K562 (cell line): ENCODE results near the gene C1orf74. TPM values are rescaled to one million over a fixed set of nuclear protein-coding genes. Genes with fewer than 3 reads are reported as not detected.
A peak's percentile ranks its signal among the peaks of the same experiment; 100 is the strongest.

Experiments used
- ATAC-seq: fragments of 200-7000 bp; cut with Tn5 transposase; 3 replicates; pipeline ENCODE4 v1.9.1; 2020; ENCODE audit warnings: moderate library complexity
- BruUV-seq: library from RNA; stranded (reverse); fragments of 400-500 nt; replicated peaks from 2 replicates; lab custom pipeline; 2021; lab: Mats Ljungman, UMichigan
- CTCF ChIA-PET: fragments of 300-600 bp; formaldehyde crosslinking; extraction: SDS; loops from one replicate; lab custom pipeline; 2021; ENCODE audit warnings: low intra/inter-chr PET ratio; lab: Yijun Ruan, JAX
- POLR2A ChIA-PET: fragments of 300-600, 350-650 bp; sonication (Branson Sonifier 250); formaldehyde crosslinking; extraction: SDS; loops from one replicate; lab custom pipeline; 2021; ENCODE audit warnings: antibody characterized with exemption, inconsistent platforms; lab: Yijun Ruan, JAX
- DNase-seq, 4 experiments: peaks; one replicate each; pipeline versions ENCODE4 v3.0.0 to v3.0.0-alpha.2; 2011 to 2018; ENCODE audit warnings: low spot score in 3 of 4, mixed read lengths in 3 of 4; ENCODE audit errors: extremely low read depth in 1 of 4
- FAIRE-seq: peaks from 2 replicates; lab custom pipeline; 2011; peaks lifted over from hg19 to GRCh38; lab: Jason Lieb, UNC
- H2AFZ ChIP-seq: 2 replicates; pipeline ENCODE4 v1.6.0; 2011; ENCODE audit warnings: low read depth, low read length, control low read depth, inconsistent platforms
- H3K27ac ChIP-seq: fragments of 200-600 bp; 3 replicates; pipeline ENCODE4 v1.8.0; 2011; ENCODE audit warnings: low read depth, mild to moderate bottlenecking, control low read depth, inconsistent platforms, low read length, moderate library complexity, mixed read lengths; ENCODE audit errors: extremely low read depth
- H3K27me3 ChIP-seq, 2 experiments: fragments of 300-600 bp in 1 of 2; 2 replicates in 1 of 2; 3 replicates in 1 of 2; pipeline versions ENCODE4 v1.6.0 to v1.8.0; 2011; ENCODE audit warnings: inconsistent platforms in 2 of 2, low read length in 2 of 2, mild to moderate bottlenecking in 1 of 2, mixed read lengths in 1 of 2, moderate library complexity in 1 of 2; ENCODE audit not compliant: control insufficient read depth in 2 of 2, insufficient read depth in 2 of 2
- H3K36me3 ChIP-seq: fragments of 300-600 bp; 3 replicates; pipeline ENCODE4 v1.8.0; 2011; ENCODE audit warnings: mild to moderate bottlenecking, low read length, inconsistent platforms; ENCODE audit not compliant: control insufficient read depth, insufficient read depth
- H3K4me1 ChIP-seq, 2 experiments: fragments of 200-600 bp in 1 of 2; replicated peaks in 1 of 2; 2 replicates in 1 of 2; 3 replicates in 1 of 2; pipeline versions ENCODE4 v1.5.1 to v1.8.0; 2011; ENCODE audit warnings: inconsistent platforms in 2 of 2, low read length in 2 of 2, mild to moderate bottlenecking in 1 of 2, mixed read lengths in 1 of 2, moderate library complexity in 1 of 2; ENCODE audit not compliant: control insufficient read depth in 2 of 2, insufficient read depth in 2 of 2
- H3K4me2 ChIP-seq: 2 replicates; pipeline ENCODE4 v1.6.1; 2011; ENCODE audit warnings: low read length, control low read depth, inconsistent platforms, mixed read lengths; ENCODE audit not compliant: insufficient read depth
- H3K4me3 ChIP-seq: fragments of 200-600 bp; sonication (generic), shearing (Covaris generic); 2 replicates; pipeline ENCODE4 v1.5.1; 2016; ENCODE audit warnings: control low read depth, inconsistent platforms
- H3K79me2 ChIP-seq: fragments of 200-600 bp; 3 replicates; pipeline ENCODE4 v1.8.0; 2011; ENCODE audit warnings: low read length, inconsistent platforms; ENCODE audit not compliant: control insufficient read depth, insufficient read depth
- H3K9ac ChIP-seq, 2 experiments: 2 replicates each; pipeline versions ENCODE4 v1.6.0 to v1.6.1; 2011; ENCODE audit warnings: low read depth in 2 of 2, low read length in 2 of 2, control low read depth in 1 of 2, inconsistent platforms in 1 of 2, mild to moderate bottlenecking in 1 of 2, mixed read lengths in 1 of 2; ENCODE audit not compliant: insufficient read depth in 1 of 2
- H3K9me1 ChIP-seq: one replicate; pipeline ENCODE4 v1.6.0; 2011; ENCODE audit warnings: inconsistent platforms, mild to moderate bottlenecking, low read length, moderate library complexity; ENCODE audit not compliant: control insufficient read depth, insufficient read depth
- H3K9me3 ChIP-seq: replicated peaks from 2 replicates; pipeline ENCODE4 v1.5.1; 2011; ENCODE audit warnings: low read depth, low read length, inconsistent platforms; ENCODE audit not compliant: control insufficient read depth, insufficient read depth
- H4K20me1 ChIP-seq: replicated peaks from 2 replicates; pipeline ENCODE4 v1.6.1; 2011; ENCODE audit warnings: low read length, inconsistent platforms, mixed read lengths; ENCODE audit not compliant: control insufficient read depth, insufficient read depth
- ATF1 ChIP-seq, 2 experiments: fragments of 450-650 bp in 1 of 2; IDR thresholded peaks; 2 replicates each; pipeline ENCODE4 v1.6.1; 2016; ENCODE audit warnings: missing compliant biosample characterization in 1 of 2, missing genetic modification characterization in 1 of 2
- FOXJ3 ChIP-seq: sonication (generic); formaldehyde crosslinking; IDR thresholded peaks from 2 replicates; pipeline ENCODE4 v1.4.0; 2020; ENCODE audit warnings: mild to moderate bottlenecking, missing genetic modification reagents
- HNRNPL ChIP-seq: fragments of 200-400 bp; formaldehyde crosslinking; IDR thresholded peaks from 2 replicates; pipeline ENCODE4 v1.6.1; 2017; ENCODE audit warnings: low read depth, mild to moderate bottlenecking, low read length
- KLF13 ChIP-seq: fragments of 450-650 bp; IDR thresholded peaks from 2 replicates; pipeline ENCODE4 v1.6.1; 2016; ENCODE audit warnings: missing genetic modification characterization, low read depth, mild to moderate bottlenecking, missing compliant biosample characterization, moderate library complexity, borderline replicate concordance
- MBD1 ChIP-seq: fragments of 250-450 bp; sonication (Bioruptor Pico); IDR thresholded peaks from 2 replicates; pipeline ENCODE4 v1.8.0; 2022; ENCODE audit warnings: inconsistent platforms
- PBX2 ChIP-seq, 2 experiments: IDR thresholded peaks in 1 of 2; conservative IDR thresholded peaks in 1 of 2; 2 replicates each; pipeline ENCODE4 v1.6.1; 2016; ENCODE audit warnings: low read depth in 2 of 2, mild to moderate bottlenecking in 1 of 2, missing compliant biosample characterization in 1 of 2, missing genetic modification characterization in 1 of 2, moderate library complexity in 1 of 2
- PHB2 ChIP-seq: fragments of 450-650 bp; IDR thresholded peaks from 2 replicates; pipeline ENCODE4 v1.6.1; 2017; ENCODE audit warnings: low read depth
- SPI1 ChIP-seq: IDR thresholded peaks from 2 replicates; pipeline ENCODE4 v1.6.1; 2011; ENCODE audit warnings: low read depth, low read length, control low read depth, borderline replicate concordance
- ZNF740 ChIP-seq, 3 experiments: fragments of 200-800 bp in 1 of 3; sonication (Bioruptor generic) in 1 of 3; sonication (generic) in 1 of 3; formaldehyde crosslinking in 1 of 3; IDR thresholded peaks; 2 replicates each; pipeline versions ENCODE4 v1.6.1 to v1.8.0; 2016 to 2022; ENCODE audit warnings: mild to moderate bottlenecking in 2 of 3, missing compliant biosample characterization in 2 of 3, missing genetic modification characterization in 2 of 3, missing genetic modification reagents in 1 of 3
- WGBS: fragments of 100-300 bp; shearing (Covaris generic); methylation state at CpG from one replicate; pipeline ENCODE4 v1.1.6; 2016; ENCODE audit warnings: low coverage, mixed read lengths; ENCODE audit not compliant: insufficient coverage; ENCODE audit errors: missing lambda C conversion rate; 5-methylcytosine and 5-hydroxymethylcytosine counted together
- in situ Hi-C: fragments of 300-500 bp; cut with MboI; formaldehyde crosslinking; loops from 4 replicates; pipeline ENCODE4 v1.15.0; 2018; ENCODE audit warnings: inconsistent platforms, mixed read lengths
- intact Hi-C: fragments of 100-400 bp; cut with micrococcal nuclease; formaldehyde crosslinking; loops from 2 replicates; pipeline ENCODE4 v1.14.2; 2022
- polyA plus RNA-seq, 8 experiments: library from polyadenylated mRNA; depleted of rRNA in 4 of 8; stranded (reverse) in 5 of 8; unstranded in 3 of 8; fragments of >200 nt; fragmentation: Nextera tagmentation in 2 of 8; fragmentation: Illumina TruSeq in 1 of 8; extraction: Ambion mirVana in 2 of 8; extraction: Trizol in 1 of 8; gene quantifications; 2 replicates each; pipeline versions ENCODE4 v1.2.1 to v1.2.3, GENCODE V29; 2011 to 2014; ENCODE audit warnings: inconsistent platforms in 1 of 8, missing spikeins in 1 of 8
- total RNA-seq, 7 experiments: library from RNA; depleted of rRNA in 6 of 7; stranded (reverse); fragments of >200 nt in 6 of 7; fragmentation: Illumina TruSeq in 2 of 7; extraction: Trizol in 2 of 7; gene quantifications; 2 replicates each; pipeline versions ENCODE4 v1.2.1 to v1.2.3, GENCODE V29; 2011 to 2021; ENCODE audit warnings: low replicate concordance in 1 of 7
- TF ChIP-seq, protein P1 (sequence below), 2 experiments: fragments of 250-450 bp in 1 of 2; fragments of 450-650 bp in 1 of 2; sonication (Bioruptor Pico) in 1 of 2; IDR thresholded peaks; 2 replicates each; pipeline versions ENCODE4 v1.6.1 to v1.8.0; 2016 to 2021; ENCODE audit warnings: mild to moderate bottlenecking in 2 of 2, moderate library complexity in 2 of 2, missing compliant biosample characterization in 1 of 2, missing genetic modification characterization in 1 of 2

Gene C1orf74
- total and polyA plus RNA-seq, 9 of the 15 experiments (the other 6 are each of a cell fraction or from before 2014, with no cell fraction given), result 4.0 to 7.6 (median 5.7) TPM

DNA sequence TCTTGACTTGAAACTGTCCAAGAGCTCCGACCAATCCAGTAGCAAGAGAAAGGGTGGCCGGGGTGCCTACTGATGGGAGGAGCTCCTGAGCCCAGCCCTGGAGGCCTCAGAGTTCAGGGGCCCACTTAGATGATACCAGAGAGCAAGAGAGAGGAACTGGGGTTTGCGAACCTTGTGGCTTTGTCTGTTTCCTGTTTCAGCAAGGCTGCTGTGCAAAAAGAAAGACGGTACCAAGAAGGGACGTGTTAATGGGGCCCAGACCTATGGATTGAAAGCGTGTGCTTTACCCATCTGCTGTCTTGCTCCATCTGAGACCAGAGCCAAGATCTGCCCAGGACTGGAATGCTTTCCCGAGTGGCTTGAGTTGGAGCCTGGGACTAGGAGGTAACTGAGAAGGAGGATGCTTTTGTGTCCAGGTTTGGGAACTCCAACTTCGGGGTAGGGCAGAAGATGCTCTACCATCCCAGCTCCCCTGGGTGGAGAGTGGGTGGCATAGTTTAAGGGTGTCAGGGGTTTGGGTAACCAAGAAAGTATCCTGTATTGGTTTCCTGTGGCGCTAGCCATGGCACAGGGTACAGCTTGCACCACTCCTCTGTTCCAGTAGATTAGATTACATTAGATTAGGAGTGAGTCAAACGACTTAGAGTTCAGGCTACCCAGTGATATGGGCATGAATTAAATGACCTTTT lies 28.3 kb downstream of the C1orf74 start, which contains the start of gene TRAF3IP3:
TSS of gene TRAF3IP3 (plus strand) at position 128 of the 689 bp plus-strand sequence. CDS start 3,987 bp downstream, outside the sequence.
- Histone ChIP-seq H3K9ac (peak within 1 kb of the TSS in 1 of 2 experiments; percentile 40; a peak in 1 of 4 replicates), H3K4me2 (no peak within 1 kb of the TSS), H3K4me3 (no peak within 1 kb of the TSS), H3K9me1 (no peaks in the 10 kb centered on the region), H3K36me3 (no peaks in the 10 kb centered on the region), H2AFZ (no peak within 1 kb of the TSS), H3K27ac (no peak within 1 kb of the TSS), H3K79me2 (no peaks in the 10 kb centered on the region), H4K20me1 (0 out of 2 replicates have a peak, but pooled peaks cover 8% of the 10 kb centered on the region), H3K9me3 (no peaks in the 10 kb centered on the region), H3K4me1 (no peaks in the 10 kb centered on the region; a peak in 1 of 5 replicates), H3K27me3 (peaks cover 25 to 52% of the 10 kb centered on the region in 2 experiments)
- ChIA-PET CTCF (no interaction called here), POLR2A (interaction anchor here (0.6 to 1.3 kb wide), 2 partner anchors 13 to 186 kb away, joined by 3 to 5 read pairs; no protein-coding TSS in a partner anchor)
- 1% methylated on average over 10 of the region's 10 CpGs for WGBS
- no peak for FAIRE-seq
- DNase-seq, result no peak
- no peak for ATAC-seq
- in situ Hi-C loops (no loop called here), intact Hi-C loops (no loop called here)
- no TSS peak for BruUV-seq
- TF ChIP-seq PBX2 (CRISPR knock-in tag; IDR thresholded peaks at IDR 0.05; ENCODE audit: low read depth), result no peak
- TF ChIP-seq PBX2 (tag; conservative IDR thresholded peaks at IDR 0.05; ENCODE audit: low read depth), result no peak
- TF ChIP-seq KLF13, result no peak
- no peak for TF ChIP-seq FOXJ3 (CRISPR knock-in tag)
- no peak for TF ChIP-seq PHB2
- peak; percentile 34; the same call in 1 of the 2 replicates for TF ChIP-seq SPI1
- no peak for TF ChIP-seq MBD1 (CRISPR knock-in tag)
- TF ChIP-seq, protein P1, sequence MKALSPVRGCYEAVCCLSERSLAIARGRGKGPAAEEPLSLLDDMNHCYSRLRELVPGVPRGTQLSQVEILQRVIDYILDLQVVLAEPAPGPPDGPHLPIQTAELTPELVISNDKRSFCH (CRISPR knock-in tag; IDR thresholded peaks at IDR 0.05), result no peak
- TF ChIP-seq, protein P1 (tag; IDR thresholded peaks at IDR 0.05), result no peak
- TF ChIP-seq ZNF740 (CRISPR knock-in tag; IDR thresholded peaks at IDR 0.05), result no peak
- no peak for TF ChIP-seq ZNF740 (tag; IDR thresholded peaks at IDR 0.05)
- TF ChIP-seq HNRNPL, result no peak
- no peak for TF ChIP-seq ATF1 (CRISPR knock-in tag; IDR thresholded peaks at IDR 0.05)
- no peak for TF ChIP-seq ATF1 (tag; IDR thresholded peaks at IDR 0.05)
